ENCODE measurements around the gene STK39.

DNA sequence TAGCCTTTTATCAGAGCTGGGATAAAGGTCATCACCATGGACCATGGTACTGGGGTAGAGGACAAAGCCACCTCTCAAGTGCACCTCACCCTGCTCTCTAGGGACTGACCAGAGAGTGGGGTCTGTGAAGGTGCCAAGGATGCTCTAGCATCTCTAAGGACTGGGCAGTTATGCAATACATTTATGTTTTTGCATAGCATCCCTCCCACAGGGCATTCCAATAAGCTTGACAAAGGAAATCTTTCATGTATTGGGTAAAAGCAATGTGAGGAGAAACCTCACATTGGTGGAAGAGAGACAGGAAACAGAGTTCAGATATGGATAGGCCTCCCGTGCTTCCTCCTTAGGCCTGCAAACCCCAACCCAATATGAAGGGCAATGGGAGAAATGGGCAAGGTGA is 31.6 kb downstream of the STK39 start:
- TF ChIP-seq EZH2 (IDR thresholded peaks at IDR 0.05; ENCODE audit: borderline replicate concordance, insufficient read depth, low read length, poor library complexity, severe bottlenecking) = no peak
- no peak for TF ChIP-seq POLR2AphosphoS5 (IDR thresholded peaks at IDR 0.05)
- TF ChIP-seq SMC3 (conservative IDR thresholded peaks at IDR 0.05; ENCODE audit: poor library complexity) = no peak
- TF ChIP-seq, protein P1, sequence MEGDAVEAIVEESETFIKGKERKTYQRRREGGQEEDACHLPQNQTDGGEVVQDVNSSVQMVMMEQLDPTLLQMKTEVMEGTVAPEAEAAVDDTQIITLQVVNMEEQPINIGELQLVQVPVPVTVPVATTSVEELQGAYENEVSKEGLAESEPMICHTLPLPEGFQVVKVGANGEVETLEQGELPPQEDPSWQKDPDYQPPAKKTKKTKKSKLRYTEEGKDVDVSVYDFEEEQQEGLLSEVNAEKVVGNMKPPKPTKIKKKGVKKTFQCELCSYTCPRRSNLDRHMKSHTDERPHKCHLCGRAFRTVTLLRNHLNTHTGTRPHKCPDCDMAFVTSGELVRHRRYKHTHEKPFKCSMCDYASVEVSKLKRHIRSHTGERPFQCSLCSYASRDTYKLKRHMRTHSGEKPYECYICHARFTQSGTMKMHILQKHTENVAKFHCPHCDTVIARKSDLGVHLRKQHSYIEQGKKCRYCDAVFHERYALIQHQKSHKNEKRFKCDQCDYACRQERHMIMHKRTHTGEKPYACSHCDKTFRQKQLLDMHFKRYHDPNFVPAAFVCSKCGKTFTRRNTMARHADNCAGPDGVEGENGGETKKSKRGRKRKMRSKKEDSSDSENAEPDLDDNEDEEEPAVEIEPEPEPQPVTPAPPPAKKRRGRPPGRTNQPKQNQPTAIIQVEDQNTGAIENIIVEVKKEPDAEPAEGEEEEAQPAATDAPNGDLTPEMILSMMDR (IDR thresholded peaks at IDR 0.05; ENCODE audit: poor library complexity, severe bottlenecking) = no peak
- TF ChIP-seq EP300 (conservative IDR thresholded peaks at IDR 0.05; ENCODE audit: poor library complexity, severe bottlenecking) = no peak
- TF ChIP-seq RAD21 (conservative IDR thresholded peaks at IDR 0.05) = no peak
- TF ChIP-seq, protein P2, sequence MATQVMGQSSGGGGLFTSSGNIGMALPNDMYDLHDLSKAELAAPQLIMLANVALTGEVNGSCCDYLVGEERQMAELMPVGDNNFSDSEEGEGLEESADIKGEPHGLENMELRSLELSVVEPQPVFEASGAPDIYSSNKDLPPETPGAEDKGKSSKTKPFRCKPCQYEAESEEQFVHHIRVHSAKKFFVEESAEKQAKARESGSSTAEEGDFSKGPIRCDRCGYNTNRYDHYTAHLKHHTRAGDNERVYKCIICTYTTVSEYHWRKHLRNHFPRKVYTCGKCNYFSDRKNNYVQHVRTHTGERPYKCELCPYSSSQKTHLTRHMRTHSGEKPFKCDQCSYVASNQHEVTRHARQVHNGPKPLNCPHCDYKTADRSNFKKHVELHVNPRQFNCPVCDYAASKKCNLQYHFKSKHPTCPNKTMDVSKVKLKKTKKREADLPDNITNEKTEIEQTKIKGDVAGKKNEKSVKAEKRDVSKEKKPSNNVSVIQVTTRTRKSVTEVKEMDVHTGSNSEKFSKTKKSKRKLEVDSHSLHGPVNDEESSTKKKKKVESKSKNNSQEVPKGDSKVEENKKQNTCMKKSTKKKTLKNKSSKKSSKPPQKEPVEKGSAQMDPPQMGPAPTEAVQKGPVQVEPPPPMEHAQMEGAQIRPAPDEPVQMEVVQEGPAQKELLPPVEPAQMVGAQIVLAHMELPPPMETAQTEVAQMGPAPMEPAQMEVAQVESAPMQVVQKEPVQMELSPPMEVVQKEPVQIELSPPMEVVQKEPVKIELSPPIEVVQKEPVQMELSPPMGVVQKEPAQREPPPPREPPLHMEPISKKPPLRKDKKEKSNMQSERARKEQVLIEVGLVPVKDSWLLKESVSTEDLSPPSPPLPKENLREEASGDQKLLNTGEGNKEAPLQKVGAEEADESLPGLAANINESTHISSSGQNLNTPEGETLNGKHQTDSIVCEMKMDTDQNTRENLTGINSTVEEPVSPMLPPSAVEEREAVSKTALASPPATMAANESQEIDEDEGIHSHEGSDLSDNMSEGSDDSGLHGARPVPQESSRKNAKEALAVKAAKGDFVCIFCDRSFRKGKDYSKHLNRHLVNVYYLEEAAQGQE (IDR thresholded peaks at IDR 0.05; ENCODE audit: borderline replicate concordance) = no peak
